Measurements from ENCODE around the gene SLC27A6.

SLC27A6 gene

GRCh38 chr5:129002527-129002842 is 37.2 kb downstream of the SLC27A6 start:
- no peak for TF ChIP-seq CTCF (IDR thresholded peaks at IDR 0.05; ENCODE audit: low read depth, low read length, missing control alignments)
- H3K4me3 ChIP-seq (ENCODE audit: low read depth, low read length), result no peak overlapping the region
- no peak for DNase-seq (ENCODE audit: low read depth)

- no peak for DNase-seq (ENCODE audit: low read depth)
Observed at GRCh38 chr5:129003232-129003631, 37.9 kb downstream of the SLC27A6 start.

GRCh38 chr5:129014185-129014584 is 48.9 kb downstream of the SLC27A6 start:
- no peak overlapping the region for H3K4me3 ChIP-seq (ENCODE audit: low read depth, low read length)
- DNase-seq (ENCODE audit: low read depth), result no peak
- TF ChIP-seq CTCF (IDR thresholded peaks at IDR 0.05; ENCODE audit: low read depth, low read length, missing control alignments), result no peak

More at GRCh38 chr5:129003232-129003631, 37.9 kb downstream of the SLC27A6 start:
- TF ChIP-seq CTCF (IDR thresholded peaks at IDR 0.05; ENCODE audit: low read depth, low read length, missing control alignments), result no peak
- H3K4me3 ChIP-seq (ENCODE audit: low read depth, low read length), result no peak overlapping the region

- no peak for TF ChIP-seq CTCF (IDR thresholded peaks at IDR 0.05; ENCODE audit: low read depth, low read length, missing control alignments)
- H3K4me3 ChIP-seq (ENCODE audit: low read depth, low read length), result no peak overlapping the region
- no peak for DNase-seq (ENCODE audit: low read depth)
Observed at GRCh38 chr5:129018837-129019236, 53.5 kb downstream of the SLC27A6 start.

GRCh38 chr5:129019401-129019908 is 54.2 kb downstream of the SLC27A6 start:
- no peak overlapping the region for H3K4me3 ChIP-seq (ENCODE audit: low read depth, low read length)
- no peak for TF ChIP-seq CTCF (IDR thresholded peaks at IDR 0.05; ENCODE audit: low read depth, low read length, missing control alignments)
- no peak for DNase-seq (ENCODE audit: low read depth)

GRCh38 chr5:129020683-129021082 is 55.4 kb downstream of the SLC27A6 start:
- no peak for DNase-seq (ENCODE audit: low read depth)
- no peak for TF ChIP-seq CTCF (IDR thresholded peaks at IDR 0.05; ENCODE audit: low read depth, low read length, missing control alignments)
- H3K4me3 ChIP-seq (ENCODE audit: low read depth, low read length), result no peak overlapping the region

GRCh38 chr5:129021744-129022143 is 56.5 kb downstream of the SLC27A6 start:
- no peak for DNase-seq (ENCODE audit: low read depth)
- TF ChIP-seq CTCF (IDR thresholded peaks at IDR 0.05; ENCODE audit: low read depth, low read length, missing control alignments), result no peak
- no peak overlapping the region for H3K4me3 ChIP-seq (ENCODE audit: low read depth, low read length)

All from GM12864 (cell line).